AG08395 (cell line): ENCODE results near the gene POLE.
A peak's percentile ranks its signal among the peaks of the same experiment; 100 is the strongest.
"Not testable (repeated sequence)": the region's sequence is repeated elsewhere in the genome, so short reads cannot be mapped to it uniquely, and the experiment has no call there.

Experiments used
- DNase-seq: peaks from one replicate; pipeline ENCODE4 v3.0.0; 2012; ENCODE audit warnings: mixed read lengths, low spot score

The POLE gene

DNA sequence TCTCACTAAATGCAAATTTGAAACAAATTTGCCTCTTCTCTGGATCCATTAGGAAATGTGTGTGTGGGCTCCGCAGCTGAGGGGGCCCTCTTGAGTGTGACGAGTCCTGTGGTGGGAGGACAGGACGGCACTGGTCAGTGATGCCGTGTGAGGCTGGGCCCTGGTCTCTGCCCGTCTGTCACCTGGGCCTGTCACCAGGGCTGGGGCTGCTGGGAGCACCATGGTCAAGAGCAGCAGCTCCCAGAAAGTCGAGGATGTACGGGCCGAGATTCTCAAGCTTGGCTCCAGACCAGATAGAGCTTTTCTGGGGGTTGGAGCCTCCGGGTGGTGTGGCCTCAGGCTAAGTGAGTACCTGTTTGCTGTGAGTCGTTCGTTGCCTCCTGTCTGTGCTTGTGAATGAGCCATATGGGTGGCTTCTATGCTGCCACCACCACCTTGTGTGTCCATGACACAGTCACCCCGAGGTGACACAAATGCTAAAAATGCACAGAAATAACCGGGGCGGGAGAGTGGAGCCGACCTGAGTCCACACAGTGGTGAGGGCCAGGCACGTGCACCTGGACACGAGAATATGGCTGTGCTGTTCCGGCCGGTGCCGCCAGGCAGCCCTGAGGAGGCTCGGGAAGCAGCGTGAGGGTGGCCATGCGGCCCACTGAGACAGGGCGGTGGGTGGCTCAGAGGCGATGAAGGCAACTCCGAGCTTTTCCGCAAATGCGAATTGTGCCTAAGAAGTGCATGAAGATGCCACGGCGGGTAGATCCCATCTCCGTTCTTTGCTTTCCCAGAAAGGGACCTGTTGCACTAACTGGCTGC lies 32.2 kb upstream of the POLE start:
- DNase-seq, result no peak

DNA sequence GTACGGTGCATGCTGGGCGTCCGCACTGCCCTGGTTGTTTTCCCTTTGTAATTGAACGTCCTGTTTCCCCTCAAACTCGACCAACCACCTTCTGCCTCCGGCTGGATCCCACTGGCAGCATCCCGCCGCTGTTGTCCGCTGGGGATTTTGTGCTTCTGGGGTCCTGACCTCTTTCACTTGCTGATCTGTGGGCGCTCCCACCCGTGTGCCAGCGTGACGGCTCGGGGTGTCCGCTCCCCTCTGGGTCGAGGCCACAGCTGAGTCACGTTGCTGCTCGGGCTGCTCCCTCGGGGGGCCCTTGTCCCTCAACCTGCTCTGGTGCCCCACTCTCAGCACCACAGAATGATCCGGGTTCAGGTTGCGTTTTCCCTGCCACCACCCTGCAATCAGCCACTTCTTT lies 31.5 kb upstream of the POLE start:
- DNase-seq, result no peak

DNA sequence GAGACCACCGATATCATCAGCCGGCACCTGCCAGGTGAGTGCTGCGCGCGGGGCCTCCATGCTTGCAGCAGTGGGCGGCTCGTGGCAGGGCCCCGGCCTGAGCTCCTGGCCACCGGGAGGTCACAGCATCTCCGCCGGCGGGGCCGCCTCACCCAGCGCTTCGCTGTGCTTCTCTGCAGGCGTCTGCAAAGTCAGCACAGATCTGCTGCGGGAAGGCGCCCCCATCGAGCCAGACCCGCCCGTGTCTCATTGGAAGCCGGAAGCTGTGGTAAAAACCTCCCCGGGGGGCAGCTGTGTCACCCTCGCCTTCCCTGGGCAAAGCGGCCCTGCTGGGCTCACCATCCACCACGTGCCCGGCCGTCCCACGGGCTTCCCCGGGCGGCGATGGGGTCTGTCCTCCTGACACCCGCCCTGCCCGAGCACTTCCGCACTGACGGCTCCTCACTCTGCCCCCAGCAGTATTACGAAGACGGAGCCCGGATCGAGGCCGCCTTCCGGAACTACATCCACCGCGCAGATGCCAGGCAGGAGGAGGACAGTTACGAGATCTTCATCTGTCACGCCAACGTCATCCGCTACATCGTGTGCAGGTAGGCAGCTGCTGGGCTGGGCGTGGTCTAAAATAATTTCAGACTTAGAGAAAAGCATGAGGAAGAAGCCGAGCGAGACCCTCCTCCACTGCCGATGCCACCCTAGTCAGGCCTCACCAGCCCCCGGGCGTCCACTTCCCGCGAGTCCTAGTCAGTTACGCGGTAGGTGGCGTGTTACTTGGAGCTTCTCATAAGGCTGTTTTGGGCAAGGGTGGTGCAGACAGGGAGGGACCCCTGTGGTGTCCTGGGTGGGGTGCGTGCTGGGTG lies 30.6 kb upstream of the POLE start:
- DNase-seq, result no peak

DNA sequence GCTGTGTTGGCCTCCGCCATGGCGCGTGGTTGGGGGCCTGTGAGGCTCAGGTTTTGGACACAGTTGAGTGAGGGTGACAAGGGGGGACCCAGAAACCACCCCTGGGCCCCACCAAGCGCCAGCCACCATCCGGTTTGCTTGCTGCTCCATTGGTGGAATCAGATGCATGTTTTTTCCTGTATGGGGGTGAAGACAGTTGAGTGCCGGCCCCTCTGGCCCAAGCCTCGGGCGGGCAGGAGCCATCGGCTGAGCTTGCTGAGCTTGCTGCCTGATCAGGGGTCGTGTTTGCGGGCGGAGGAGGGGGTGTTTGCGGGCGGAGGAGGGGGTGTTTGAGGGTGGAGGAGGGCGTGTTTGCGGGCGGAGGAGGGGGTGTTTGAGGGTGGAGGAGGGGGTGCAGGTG lies 29.9 kb upstream of the POLE start:
- DNase-seq, result no peak

DNA sequence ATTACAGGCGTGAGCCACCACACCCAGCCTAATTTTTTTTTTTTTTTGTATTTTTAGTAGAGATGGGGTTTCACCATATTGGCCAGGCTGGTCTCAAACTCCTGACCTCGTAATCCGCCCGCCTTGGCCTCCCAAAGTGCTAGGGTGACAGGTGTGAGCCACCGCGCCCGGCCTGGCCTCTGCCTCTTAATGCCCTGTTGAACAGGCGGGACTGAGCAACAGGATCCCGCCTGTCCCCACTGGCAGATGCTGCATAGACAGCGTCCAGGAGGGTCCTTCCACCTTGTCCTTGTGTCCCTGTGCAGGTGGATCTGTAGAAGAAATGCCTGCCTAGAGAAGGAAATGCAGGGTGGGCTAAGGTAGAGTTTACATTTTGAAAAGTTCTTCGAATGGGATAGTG lies 29.2 kb upstream of the POLE start:
- no peak for DNase-seq

DNA sequence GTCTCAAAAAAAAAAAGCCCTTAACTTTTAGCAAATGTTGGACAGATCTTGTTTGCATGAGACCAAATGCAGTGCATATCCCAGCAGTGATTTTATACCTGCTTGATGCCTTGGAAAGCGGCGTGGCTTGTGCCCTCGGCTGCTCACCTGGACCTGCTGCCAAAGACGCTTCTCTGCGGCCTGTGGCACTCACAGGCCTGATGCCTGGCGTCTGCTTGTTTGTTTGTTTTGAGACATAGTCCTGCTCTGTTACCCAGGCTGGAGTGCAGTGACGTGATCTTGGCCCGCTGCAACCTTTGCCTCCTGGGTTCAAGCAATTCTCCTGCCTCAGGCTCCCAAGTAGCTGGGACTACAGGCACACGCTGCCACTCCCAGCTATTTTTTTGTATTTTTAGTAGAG lies 28.7 kb upstream of the POLE start:
- no peak for DNase-seq

DNA sequence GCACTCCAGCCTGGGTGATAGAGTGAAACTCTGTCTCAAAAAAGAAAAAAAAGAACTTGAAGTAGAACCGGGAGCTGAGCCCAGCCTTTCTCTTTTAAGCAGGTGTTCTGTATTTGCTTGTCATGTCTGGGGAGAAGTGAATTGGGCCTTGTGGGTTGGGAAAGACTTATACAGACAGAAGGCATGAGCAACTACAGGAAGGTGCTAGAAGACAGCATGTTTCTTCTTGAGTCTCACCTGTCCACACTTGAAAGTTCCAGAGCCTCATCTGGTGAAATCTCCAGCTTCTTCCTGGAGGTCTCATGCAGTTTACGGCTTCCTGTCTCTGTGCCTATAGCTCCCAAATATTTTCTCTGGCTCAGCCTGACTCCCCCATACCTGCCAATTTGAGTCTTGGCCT lies 26.0 kb upstream of the POLE start:
- DNase-seq, result no peak

DNA sequence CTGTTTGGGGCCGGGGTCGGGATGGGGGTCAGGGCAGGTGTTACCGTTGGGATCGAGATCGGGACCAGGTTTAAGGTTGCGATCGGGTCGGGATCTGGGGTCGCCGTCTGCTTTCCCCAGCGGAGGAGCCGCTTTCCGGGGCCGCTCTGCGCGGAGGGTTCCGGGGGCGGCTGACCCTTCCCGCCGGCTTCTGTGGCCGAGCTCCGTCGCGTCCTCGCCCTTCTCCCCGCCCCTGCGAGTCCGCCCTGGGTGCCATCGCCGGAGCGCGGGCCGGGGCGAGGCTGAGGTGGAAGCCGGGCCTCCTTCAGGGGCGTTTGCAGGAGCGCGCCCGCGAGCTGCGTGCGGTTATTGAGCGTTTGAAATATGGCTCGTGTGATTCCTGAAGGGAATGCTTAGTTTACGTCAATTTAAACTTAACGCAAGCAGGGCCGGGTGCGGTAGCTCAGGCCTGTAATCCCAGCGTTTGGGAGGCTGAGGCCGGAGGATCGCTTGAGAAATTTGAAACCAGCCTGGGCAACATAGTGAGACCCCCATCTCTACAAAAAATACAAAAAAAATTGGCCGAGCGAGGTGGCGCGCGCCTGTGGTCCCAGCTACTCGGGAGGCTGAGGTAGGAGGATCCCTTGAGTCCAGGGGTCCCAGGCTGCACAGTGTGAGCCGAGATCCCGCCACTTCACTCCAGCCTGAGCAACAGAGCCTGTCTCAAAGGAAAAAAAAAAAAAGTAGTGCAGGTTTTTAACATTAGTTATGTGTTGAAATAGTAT lies 24.1 kb upstream of the POLE start:
- DNase-seq, result peak; percentile 26

DNA sequence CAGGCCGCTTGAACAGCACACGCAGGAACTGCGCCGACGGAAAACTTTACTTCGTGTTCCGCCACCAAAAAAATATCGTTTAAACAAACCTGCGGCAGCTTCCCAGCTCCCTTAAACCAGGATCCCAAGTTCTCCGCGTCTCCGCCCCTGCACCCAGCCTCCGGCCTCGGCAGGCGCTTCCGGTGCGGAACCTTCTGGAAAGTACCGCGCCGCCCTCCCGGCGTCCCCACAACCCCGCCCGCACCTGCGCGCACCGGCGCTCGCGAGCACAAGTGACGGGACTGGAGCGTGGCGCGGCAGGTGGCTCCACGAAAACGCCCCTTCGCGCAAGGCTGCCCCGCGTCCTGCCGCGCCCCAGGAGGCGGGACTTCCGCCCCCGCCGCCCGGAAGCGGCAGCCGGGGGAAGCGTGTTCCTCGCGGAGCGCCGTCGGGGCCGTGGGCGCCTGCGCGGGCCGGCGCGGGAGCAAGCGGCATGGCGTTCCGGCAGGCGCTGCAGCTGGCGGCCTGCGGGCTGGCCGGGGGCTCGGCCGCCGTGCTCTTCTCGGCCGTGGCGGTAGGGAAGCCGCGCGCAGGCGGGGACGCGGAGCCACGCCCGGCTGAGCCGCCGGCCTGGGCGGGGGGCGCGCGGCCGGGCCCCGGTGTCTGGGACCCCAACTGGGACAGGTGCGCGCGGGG lies 23.4 kb upstream of the POLE start, which contains the start of gene PGAM5:
PGAM5 (plus strand) TSS at position 438 of the 675 bp plus-strand sequence; CDS start at position 473, 35 bp downstream.
- DNase-seq, result peak; percentile 96

DNA sequence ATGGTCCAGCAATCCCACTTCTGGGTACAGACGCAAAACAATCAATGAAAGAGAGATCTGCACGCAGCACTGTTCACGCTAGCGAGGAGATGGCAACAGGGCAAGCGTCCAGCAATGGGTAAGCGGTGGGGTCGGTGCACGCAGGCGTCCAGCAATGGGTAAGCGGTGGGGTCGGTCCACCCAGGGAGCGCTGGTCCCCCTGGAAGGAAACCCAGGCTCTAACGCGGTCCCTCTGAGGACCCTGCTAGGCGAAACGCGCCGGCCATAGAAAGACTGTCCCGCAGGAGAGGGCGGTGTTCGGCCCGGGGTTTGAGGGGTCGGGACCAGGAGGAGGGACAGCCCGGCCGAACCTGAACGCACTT lies 22.9 kb upstream of the POLE start:
- peak; percentile 19 for DNase-seq

DNA sequence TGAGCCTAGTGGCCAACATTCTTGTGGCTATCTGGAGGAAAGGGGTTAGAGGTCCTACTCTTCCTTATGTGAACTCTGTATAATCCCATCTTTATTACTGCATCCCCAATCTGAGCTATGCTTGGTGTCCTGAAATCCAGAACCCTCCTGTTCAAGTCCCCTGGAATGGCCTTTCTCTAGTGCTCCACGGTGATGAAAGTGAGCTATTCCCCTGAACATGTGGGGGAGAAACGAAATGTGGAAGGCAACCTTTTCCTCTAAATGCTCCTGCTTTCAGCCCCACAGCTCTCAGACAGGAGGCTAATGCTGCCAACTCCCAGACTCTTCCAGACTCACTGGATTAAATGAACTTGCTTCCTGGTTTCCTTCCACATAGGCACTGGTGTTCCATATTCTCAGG lies 21.0 kb upstream of the POLE start:
- no peak for DNase-seq

DNA sequence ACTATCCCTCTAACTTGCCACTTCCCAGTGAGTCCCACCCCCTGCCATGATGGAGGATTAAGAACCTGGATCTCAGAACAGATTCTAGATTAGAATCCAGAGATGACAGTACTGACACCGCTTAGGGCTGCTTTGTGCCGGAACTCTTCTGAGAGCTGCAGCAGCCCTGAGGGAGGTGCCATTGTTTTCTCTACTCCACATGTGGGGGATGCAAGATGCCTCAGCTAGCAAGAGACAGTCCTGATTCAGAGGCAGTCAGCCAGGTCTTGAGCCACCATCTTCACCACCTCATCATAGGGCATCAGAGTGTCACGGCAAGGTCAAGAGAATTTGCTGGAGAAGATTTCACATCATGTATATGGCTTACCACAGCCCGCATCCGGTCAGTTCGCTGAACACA lies 20.1 kb upstream of the POLE start:
- DNase-seq, result no peak

DNA sequence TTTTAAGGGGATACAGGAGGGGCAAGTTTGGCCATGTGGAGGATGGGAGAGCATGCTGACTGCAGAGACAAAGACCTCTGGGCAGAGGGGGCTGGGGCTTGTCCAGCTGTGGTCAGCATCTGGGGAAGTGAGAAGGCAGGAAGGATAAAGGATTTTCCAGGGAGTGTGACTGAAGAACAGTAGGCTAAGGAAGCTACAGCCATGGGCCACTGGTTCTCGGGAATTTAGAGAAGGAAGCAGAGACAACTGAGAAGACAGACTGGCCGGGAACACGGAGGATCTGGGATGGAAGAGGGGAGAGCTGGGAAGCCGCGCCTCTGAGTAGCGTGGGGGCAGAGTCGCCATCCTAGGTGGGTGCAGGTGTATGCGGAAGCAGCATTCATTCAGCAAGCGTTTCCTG lies 16.5 kb upstream of the POLE start:
- no peak for DNase-seq

DNA sequence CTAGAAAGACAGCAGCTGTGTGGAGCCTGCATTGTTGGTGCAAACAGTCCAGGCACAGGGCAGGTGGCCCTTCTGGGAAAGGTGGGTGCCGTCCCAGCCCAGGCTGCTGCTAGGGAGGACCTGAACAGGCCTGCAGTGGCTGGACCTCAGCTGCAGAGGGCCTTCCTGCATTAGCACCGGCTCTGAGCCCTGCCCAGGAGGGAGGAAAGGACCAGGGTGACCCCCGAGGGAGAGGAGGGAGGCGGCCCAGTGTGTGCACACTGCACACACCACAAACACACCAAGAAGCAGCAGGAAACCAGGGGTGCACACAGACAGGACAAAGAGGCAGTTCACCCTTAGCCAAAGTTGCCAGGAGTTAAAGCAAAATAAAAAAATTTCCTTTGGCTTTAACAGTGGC lies 15.5 kb upstream of the POLE start:
- no peak for DNase-seq

DNA sequence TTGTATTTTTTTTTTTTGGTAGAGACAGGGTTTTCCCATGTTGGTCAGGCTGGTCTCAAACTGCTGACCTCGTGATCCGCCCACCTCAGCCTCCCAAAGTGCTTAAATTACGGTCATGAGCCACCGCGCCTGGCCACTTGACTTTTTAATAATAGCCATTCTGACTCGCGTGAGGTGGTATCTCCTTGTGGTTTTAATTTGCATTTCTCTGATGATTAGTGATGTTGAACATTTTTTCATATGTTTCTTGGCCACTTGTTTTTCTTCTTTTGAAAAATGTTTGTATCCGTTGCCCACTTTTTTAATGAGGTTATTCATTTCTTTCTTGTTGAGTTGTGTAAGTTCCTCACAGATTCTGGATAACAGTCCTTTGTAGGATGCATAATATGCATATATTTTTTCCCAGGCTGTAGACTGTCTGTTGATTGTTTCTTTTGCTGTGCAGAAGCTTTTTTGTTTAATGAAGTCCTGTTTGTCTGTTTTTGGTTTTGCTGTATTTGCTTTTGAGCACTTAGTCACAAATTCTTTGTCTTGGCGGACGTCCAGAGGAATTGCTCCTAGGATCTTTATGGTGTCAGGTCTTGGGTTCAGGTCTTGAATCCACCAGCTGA lies 13.2 kb upstream of the POLE start:
- DNase-seq, result no peak

DNA sequence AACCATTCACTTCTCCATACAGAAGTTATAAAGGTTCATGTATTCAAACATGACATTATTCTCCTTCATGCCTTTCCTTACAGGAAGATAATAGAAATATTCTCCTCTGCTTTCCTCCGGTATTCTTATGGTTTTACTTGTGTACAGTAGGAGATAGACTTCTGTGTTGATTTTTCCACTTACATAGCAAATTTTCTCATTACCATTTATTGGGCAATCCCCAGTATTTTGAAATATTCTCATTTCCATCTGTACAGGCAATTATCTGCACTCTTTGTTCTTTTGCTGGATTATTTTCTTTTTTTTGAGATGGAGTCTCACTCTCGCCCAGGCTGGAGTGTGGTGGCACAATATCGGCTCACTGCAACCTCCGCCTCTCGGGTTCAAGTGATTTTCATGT lies 11.2 kb upstream of the POLE start:
- no peak for DNase-seq

DNA sequence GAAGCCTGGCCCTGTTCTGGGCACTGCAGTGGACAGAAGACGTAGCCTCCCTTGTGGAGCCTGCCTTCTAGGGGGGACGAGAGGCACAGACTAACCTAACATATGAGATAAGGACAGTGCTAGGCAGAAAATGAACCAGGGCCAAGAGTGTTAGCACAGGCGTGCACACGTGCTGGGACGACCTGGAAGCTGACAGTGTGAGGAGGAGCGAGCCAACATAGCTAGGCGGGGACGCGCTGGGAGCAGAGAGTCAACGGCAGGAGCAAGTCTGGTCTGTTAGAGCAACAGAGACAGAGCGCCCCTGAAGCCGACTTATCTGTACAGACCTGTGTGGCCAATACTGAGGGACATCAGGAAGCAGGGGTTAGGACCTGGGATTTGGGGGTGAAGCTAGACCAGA lies 8.3 kb upstream of the POLE start:
- no peak for DNase-seq

DNA sequence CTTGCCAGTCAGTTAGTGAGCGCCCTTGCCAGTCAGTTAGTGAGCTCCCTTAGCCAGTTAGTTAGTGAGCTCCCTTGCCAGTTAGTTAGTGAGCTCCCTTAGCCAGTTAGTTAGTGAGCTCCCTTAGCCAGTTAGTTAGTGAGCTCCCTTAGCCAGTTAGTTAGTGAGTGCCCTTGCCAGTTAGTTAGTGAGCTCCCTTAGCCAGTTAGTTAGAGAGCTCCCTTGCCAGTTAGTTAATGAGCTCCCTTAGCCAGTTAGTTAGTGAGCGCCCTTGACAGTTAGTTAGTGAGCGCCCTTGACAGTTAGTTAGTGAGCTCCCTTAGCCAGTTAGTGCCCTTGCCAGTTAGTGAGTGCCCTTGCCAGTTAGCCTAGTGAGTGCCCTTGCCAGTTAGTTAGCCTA lies 7.7 kb upstream of the POLE start:
- DNase-seq, result not testable (repeated sequence)

DNA sequence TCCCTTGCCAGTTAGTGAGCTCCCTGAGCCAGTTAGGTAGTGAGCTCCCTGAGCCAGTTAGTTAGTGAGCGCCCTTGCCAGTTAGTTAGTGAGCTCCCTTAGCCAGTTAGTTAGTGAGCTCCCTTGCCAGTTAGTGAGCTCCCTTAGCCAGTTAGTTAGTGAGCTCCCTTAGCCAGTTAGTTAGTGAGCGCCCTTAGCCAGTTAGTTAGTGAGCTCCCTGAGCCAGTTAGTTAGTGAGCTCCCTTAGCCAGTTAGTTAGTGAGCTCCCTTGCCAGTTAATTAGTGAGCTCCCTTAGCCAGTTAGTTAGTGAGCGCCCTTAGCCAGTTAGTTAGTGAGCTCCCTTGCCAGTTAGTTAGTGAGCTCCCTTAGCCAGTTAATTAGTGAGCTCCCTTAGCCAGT lies 4.9 kb upstream of the POLE start:
- not testable (repeated sequence) for DNase-seq

DNA sequence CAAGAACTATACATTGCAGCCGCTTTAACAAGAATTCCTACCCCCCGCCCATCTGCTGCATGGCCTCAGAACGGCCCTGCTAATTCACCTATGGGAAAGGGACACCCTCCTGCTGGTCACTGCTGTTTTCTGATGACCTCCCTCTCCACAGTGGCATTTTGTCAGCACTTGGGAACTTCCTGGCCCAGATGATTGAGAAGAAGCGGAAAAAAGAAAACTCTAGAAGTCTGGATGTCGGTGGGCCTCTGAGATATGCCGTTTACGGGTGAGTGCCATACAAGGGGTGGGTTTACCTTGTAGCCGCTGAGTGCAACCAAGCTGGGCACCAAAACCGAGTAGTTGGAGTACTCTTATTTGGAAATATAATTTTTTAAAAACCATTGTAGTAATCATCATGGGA lies 3.0 kb upstream of the POLE start:
- DNase-seq, result no peak

DNA sequence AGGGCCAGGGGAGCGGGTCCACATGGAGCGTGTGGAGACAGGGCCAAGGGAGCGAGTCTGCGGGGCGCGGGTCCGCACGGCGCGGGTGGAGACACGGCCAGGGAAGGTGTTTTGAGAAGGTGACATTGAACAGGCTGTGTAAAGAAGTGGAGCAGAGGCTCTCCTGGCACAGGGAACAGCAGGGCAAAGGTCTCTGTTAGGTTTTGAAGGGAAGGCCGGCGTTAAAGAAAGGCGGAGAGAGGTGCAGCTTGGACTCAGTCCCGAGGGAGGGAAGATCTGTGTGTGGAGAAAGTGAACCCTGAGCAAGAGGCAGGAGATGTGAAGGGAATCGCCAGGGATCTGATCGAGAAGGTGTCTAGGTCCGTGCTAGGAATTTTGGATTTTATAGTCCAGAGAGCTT lies 2.1 kb upstream of the POLE start:
- no peak for DNase-seq

DNA sequence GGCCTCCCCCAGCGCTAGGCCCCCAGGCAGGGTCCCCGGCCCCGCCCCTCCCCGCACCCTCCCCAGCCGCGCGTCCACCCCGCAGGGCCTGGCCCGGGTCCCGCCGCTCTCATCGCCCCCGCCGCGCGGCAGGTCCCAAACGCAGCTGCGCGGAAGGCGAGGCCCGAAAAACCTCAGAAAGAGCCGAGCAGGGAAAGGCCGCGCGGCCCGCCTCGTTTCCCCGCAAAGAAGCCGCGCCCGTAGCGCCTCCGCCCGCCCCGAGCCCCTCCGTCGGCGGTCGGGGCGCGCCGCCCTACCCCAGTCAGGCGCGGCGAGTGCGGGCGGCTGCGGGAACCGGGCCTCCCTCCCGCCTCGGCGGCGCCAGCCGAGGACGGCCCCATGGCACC lies 324 bp downstream of the POLE start:
- peak; percentile 17 for DNase-seq
